Fibroblast of skin of back (primary cell): Measurements from ENCODE around the gene SLC35B1.

Experiments
- DNase-seq: peaks from one replicate; pipeline ENCODE4 v3.0.0-alpha.2; 2013

SLC35B1 gene

DNA sequence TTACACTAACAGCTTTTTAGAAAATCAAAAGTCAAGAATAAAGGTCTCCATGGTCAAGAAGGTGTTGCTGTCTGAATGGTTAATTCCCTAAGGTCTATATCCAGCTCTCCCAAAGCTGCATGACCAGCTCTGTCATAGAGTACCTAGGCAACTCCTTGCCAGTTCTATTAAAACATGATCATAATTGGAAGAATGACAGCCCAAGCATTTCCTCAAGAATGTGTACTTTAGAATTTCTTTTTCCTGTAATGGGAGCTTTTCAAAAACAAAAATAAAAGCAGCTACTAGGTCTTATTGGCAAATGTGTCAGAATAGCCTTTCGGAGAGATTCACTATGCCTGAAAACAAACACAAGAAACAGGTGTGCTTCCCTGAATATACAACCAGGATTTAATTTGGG lies 37.8 kb downstream of the SLC35B1 start:
- DNase-seq: no peak

DNA sequence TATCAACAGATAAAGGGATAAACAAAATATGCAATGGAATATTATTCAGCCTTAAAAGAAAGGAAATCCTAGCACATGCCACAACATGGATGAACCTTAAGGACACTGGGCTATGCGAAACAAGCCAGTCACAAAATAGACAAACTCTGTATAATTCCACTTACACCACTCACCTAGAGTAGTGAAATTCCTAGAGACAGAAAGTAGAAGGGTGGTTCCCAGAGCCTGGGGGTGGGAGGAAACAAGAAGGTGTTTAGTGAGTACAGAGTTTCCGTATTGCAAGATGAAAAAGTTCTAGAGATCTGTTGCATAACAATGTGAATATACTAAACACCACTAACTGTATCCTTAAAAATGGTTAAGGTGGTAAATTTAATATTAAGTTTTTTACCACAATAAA lies 39.9 kb downstream of the SLC35B1 start:
- no peak for DNase-seq

DNA sequence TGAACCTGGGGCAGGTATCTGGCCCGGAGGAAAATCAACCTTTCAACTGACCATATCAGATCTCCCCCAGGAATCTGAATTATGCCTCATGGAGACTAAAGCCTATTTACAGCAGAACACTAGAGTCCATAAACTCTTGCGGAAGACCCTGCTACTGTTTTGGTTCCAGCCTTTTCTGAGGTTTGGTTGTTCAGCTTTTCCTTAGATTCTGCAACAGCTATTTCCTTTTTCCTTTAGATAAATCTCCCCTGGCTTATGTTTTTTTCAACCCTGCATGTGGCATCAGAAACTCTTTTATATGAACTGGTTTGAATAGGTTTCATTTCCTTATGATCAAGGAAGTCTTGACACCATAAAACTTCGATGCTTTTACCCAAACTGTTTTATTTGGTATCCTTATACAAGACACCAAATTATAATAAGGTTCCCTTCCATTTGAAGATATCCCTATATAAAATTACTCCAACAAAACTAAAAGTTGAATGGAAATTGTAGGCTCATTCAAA lies 43.0 kb downstream of the SLC35B1 start:
- no peak for DNase-seq

DNA sequence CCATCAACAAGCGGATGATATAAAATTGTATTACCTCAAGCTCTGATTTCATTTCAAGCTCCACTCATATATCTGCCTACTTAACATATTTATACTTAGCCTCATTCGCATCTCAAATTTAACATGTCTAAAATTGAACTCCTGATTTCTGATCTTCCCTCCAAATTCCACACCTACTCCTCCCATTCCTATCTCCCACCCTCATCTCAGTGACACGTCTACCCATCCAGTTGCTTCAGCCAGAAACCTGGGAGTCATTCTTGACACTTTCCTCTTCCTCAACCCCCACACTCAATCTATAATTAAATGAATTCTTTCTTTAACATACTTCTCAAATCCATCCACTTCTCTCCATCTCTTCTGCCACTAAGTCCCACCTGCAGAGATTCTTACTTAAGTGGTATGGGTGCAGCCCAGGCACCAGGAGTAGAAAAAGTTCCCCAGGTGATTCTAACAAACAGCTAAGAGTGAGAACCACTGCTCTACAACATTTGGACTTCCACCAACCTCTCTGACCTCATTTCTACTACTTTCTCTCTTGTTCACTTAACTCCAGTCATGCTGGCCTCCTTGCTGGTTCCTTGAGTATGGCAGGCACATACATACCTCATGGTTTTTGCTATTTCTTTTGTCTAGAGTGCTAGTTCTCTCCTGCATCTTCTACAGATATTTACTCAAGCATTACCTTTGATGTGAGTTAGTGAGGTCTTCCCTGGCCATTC lies 47.9 kb downstream of the SLC35B1 start:
- DNase-seq: no peak

DNA sequence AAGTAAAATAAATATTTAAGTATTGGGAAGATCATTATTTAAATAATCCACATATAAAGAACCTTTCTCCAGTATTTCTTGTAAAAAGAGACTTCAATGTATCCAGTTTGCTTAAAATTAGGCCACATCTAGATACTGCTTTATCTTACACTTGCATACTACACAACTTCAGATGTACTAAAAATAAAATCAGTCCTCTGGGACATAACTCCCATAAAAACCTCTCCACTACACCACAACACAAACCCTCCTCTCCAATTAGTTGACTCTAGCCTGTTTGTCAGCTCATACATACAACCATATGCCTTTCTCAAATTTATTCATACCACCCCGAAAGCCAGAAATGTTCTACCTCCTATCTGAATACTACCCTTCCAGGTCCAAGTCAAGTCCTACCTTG lies 51.5 kb downstream of the SLC35B1 start:
- no peak for DNase-seq
